ENCODE data around the gene NABP2.

NABP2 gene

GRCh38 chr12:56252649-56253048 is 28.5 kb downstream of the NABP2 start:
- H3K9me3 ChIP-seq (replicated peaks; ENCODE audit: low read length), result no peaks in the 10 kb centered on the region
- H3K4me1 ChIP-seq (ENCODE audit: control insufficient read depth, insufficient read depth, low read length), result peaks cover 20% of the 10 kb centered on the region
- no peaks in the 10 kb centered on the region for H3K27me3 ChIP-seq (ENCODE audit: control insufficient read depth, insufficient read depth, low read length)
- peaks cover 86% of the 10 kb centered on the region for H3K36me3 ChIP-seq (ENCODE audit: insufficient read depth, low read length)
- H3K4me3 ChIP-seq (ENCODE audit: low read length), result no peak overlapping the region
- H3K4me2 ChIP-seq (ENCODE audit: low read length), result no peak overlapping the region
- H3K9ac ChIP-seq (ENCODE audit: low read depth, low read length), result no peak overlapping the region

DNA sequence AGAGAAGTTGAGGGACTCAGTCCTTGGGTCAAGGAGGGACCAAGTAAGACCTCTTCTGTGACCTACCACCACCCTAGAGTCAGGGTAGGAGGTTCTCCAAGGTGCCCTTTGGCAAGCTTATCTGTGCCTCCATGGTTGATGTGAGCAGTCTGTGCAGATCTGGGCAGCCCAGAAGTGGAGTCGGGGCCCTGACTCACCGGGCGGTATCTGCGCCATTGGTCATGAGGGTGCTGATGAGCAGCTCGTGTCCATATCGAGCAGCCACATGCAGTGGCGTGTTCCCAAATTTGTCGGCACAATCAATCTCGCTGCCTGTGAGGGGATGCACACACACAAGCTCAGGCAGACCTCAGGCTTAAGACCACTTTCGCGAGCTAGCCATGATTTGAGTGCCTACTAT is 28.9 kb downstream of the NABP2 start:
- peaks cover 82% of the 10 kb centered on the region for H3K36me3 ChIP-seq (ENCODE audit: insufficient read depth, low read length)
- no peak overlapping the region for H3K9ac ChIP-seq (ENCODE audit: low read depth, low read length)
- H3K4me3 ChIP-seq (ENCODE audit: low read length), result no peak overlapping the region
- no peak overlapping the region for H3K4me2 ChIP-seq (ENCODE audit: low read length)
- H3K4me1 ChIP-seq (ENCODE audit: control insufficient read depth, insufficient read depth, low read length), result peaks cover 20% of the 10 kb centered on the region
- H3K27me3 ChIP-seq (ENCODE audit: control insufficient read depth, insufficient read depth, low read length), result no peaks in the 10 kb centered on the region
- no peaks in the 10 kb centered on the region for H3K9me3 ChIP-seq (replicated peaks; ENCODE audit: low read length)

- Histone ChIP-seq H3K9ac (ENCODE audit: low read depth, low read length) (peak overlapping the region; percentile 92), H3K4me1 (ENCODE audit: control insufficient read depth, insufficient read depth, low read length) (peaks cover 29% of the 10 kb centered on the region), H3K9me3 (replicated peaks; ENCODE audit: low read length) (no peaks in the 10 kb centered on the region), H3K4me2 (ENCODE audit: low read length) (peak overlapping the region; percentile 95), H3K36me3 (ENCODE audit: insufficient read depth, low read length) (peaks cover 60% of the 10 kb centered on the region), H3K27me3 (ENCODE audit: control insufficient read depth, insufficient read depth, low read length) (no peaks in the 10 kb centered on the region), H3K4me3 (ENCODE audit: low read length) (no peak overlapping the region)
Observed at GRCh38 chr12:56255671-56256070, 31.5 kb downstream of the NABP2 start.

- Histone ChIP-seq H3K4me1 (ENCODE audit: control insufficient read depth, insufficient read depth, low read length) (peaks cover 37% of the 10 kb centered on the region), H3K9me3 (replicated peaks; ENCODE audit: low read length) (no peaks in the 10 kb centered on the region), H3K4me3 (ENCODE audit: low read length) (peak overlapping the region; percentile 98), H3K9ac (ENCODE audit: low read depth, low read length) (peak overlapping the region; percentile 92), H3K27me3 (ENCODE audit: control insufficient read depth, insufficient read depth, low read length) (no peaks in the 10 kb centered on the region), H3K36me3 (ENCODE audit: insufficient read depth, low read length) (peaks cover 60% of the 10 kb centered on the region), H3K4me2 (ENCODE audit: low read length) (peak overlapping the region; percentile 95)
Observed at GRCh38 chr12:56256326-56256960, 32.3 kb downstream of the NABP2 start.

DNA sequence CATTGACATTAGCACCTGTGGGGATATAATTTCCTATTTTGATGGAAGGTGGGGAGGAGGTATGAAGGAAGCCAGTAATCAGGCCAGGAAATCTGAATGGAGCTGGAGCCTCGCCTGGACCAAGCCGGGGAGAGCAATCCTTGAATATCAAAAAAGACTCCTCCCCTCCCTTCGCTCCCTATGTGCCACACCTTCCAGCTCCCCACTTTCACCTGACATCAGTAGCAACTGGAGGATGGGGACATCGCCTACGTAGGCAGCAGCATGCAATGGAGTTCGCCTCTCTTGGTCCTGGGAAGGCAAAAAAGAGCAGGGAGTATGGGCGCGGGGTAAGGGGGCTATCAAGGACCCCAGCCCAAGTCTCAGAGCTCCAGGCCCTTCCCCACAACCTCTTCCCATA is 32.9 kb downstream of the NABP2 start:
- Histone ChIP-seq H3K4me3 (ENCODE audit: low read length) (peak overlapping the region; percentile 98), H3K9ac (ENCODE audit: low read depth, low read length) (peak overlapping the region; percentile 92), H3K27me3 (ENCODE audit: control insufficient read depth, insufficient read depth, low read length) (no peaks in the 10 kb centered on the region), H3K9me3 (replicated peaks; ENCODE audit: low read length) (no peaks in the 10 kb centered on the region), H3K36me3 (ENCODE audit: insufficient read depth, low read length) (peaks cover 53% of the 10 kb centered on the region), H3K4me1 (ENCODE audit: control insufficient read depth, insufficient read depth, low read length) (peaks cover 43% of the 10 kb centered on the region), H3K4me2 (ENCODE audit: low read length) (peak overlapping the region; percentile 95)

- Histone ChIP-seq H3K4me2 (ENCODE audit: low read length) (peak overlapping the region; percentile 95), H3K27me3 (ENCODE audit: control insufficient read depth, insufficient read depth, low read length) (no peaks in the 10 kb centered on the region), H3K9ac (ENCODE audit: low read depth, low read length) (peak overlapping the region; percentile 92), H3K4me3 (ENCODE audit: low read length) (peak overlapping the region; percentile 98), H3K4me1 (ENCODE audit: control insufficient read depth, insufficient read depth, low read length) (peaks cover 46% of the 10 kb centered on the region), H3K36me3 (ENCODE audit: insufficient read depth, low read length) (peaks cover 48% of the 10 kb centered on the region), H3K9me3 (replicated peaks; ENCODE audit: low read length) (no peaks in the 10 kb centered on the region)
Observed at GRCh38 chr12:56257491-56258067, 33.4 kb downstream of the NABP2 start.

DNA sequence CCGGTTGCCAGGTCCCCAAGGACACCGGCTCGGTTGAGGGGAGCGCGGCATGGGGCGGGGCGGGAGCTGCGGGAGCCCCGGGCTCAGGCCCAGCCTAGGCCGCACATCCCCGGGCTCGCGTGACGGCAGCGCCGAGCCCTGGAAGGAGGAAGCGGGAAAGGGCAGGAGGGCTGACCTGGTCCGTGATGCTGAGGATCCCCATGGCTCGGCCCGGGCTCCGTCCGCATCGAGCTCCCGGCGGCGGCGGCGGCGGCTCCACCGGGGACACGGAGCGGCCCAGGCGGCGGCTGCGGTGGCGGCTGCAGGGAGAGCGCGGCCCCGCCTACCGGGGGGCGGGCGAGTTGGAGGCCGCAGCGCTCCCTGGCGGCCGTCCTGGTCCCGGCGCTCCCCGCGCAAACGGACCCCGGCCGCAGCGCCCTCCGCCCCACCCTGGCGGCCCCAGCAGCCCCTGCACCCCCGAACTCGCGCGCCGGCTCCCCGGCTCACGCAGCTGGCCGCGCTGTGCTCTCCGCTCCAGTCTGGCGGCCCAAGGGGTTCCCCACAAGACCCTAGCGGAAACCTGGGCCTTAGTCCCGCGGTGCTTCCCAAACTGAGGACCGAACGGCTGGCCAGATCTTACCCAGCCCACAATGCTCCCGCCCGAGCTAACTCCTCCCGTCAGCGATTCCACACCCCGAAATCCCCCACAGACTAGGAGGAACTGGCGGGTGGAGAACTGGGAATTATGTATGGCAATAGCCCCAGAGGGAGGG is 34.1 kb downstream of the NABP2 start, which contains the start of gene ANKRD52:
Gene ANKRD52 (minus strand): TSS at position 317 of the 752 bp plus-strand sequence. CDS start 115 bp downstream, at position 202.
- Histone ChIP-seq H3K36me3 (ENCODE audit: insufficient read depth, low read length) (peaks cover 42% of the 10 kb centered on the region), H3K4me2 (ENCODE audit: low read length) (peak within 1 kb of the TSS; percentile 95), H3K27me3 (ENCODE audit: control insufficient read depth, insufficient read depth, low read length) (no peaks in the 10 kb centered on the region), H3K9ac (ENCODE audit: low read depth, low read length) (peak within 1 kb of the TSS; percentile 92), H3K9me3 (replicated peaks; ENCODE audit: low read length) (no peaks in the 10 kb centered on the region), H3K4me3 (ENCODE audit: low read length) (peak within 1 kb of the TSS; percentile 98), H3K4me1 (ENCODE audit: control insufficient read depth, insufficient read depth, low read length) (peaks cover 46% of the 10 kb centered on the region)

DNA sequence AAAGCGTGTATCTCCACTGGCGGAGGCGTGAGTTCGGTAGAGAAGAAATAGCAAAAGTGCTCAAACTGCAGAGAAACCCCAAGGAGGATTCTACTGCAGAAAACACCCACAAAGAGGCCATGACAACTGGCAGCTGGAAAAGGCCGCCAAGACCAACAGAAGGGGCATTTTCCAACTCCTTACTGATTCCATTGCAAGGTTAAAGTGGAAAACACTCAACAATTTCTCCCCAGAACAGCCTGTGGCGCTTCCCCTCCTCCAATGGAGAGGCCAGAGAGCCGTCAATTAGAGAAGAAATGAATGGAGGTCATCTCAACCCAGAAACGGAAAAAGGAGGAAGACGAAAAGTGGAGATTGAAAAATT is 34.7 kb downstream of the NABP2 start:
- peak overlapping the region; percentile 95 for H3K4me2 ChIP-seq (ENCODE audit: low read length)
- H3K9ac ChIP-seq (ENCODE audit: low read depth, low read length), result peak overlapping the region; percentile 92
- H3K4me1 ChIP-seq (ENCODE audit: control insufficient read depth, insufficient read depth, low read length), result peaks cover 46% of the 10 kb centered on the region
- peaks cover 36% of the 10 kb centered on the region for H3K36me3 ChIP-seq (ENCODE audit: insufficient read depth, low read length)
- H3K27me3 ChIP-seq (ENCODE audit: control insufficient read depth, insufficient read depth, low read length), result no peaks in the 10 kb centered on the region
- H3K9me3 ChIP-seq (replicated peaks; ENCODE audit: low read length), result no peaks in the 10 kb centered on the region
- H3K4me3 ChIP-seq (ENCODE audit: low read length), result peak overlapping the region; percentile 98

- H3K9me3 ChIP-seq (replicated peaks; ENCODE audit: low read length), result no peaks in the 10 kb centered on the region
- no peaks in the 10 kb centered on the region for H3K27me3 ChIP-seq (ENCODE audit: control insufficient read depth, insufficient read depth, low read length)
- H3K4me2 ChIP-seq (ENCODE audit: low read length), result no peak overlapping the region
- no peak overlapping the region for H3K9ac ChIP-seq (ENCODE audit: low read depth, low read length)
- H3K36me3 ChIP-seq (ENCODE audit: insufficient read depth, low read length), result peaks cover 20% of the 10 kb centered on the region
- peaks cover 46% of the 10 kb centered on the region for H3K4me1 ChIP-seq (ENCODE audit: control insufficient read depth, insufficient read depth, low read length)
- H3K4me3 ChIP-seq (ENCODE audit: low read length), result no peak overlapping the region
Observed at GRCh38 chr12:56260380-56260779, 36.2 kb downstream of the NABP2 start.

- Histone ChIP-seq H3K9me3 (replicated peaks; ENCODE audit: low read length) (no peaks in the 10 kb centered on the region), H3K4me3 (ENCODE audit: low read length) (no peak overlapping the region), H3K4me1 (ENCODE audit: control insufficient read depth, insufficient read depth, low read length) (peaks cover 42% of the 10 kb centered on the region), H3K36me3 (ENCODE audit: insufficient read depth, low read length) (peaks cover 15% of the 10 kb centered on the region), H3K4me2 (ENCODE audit: low read length) (no peak overlapping the region), H3K9ac (ENCODE audit: low read depth, low read length) (peak overlapping the region; percentile 32), H3K27me3 (ENCODE audit: control insufficient read depth, insufficient read depth, low read length) (no peaks in the 10 kb centered on the region)
Observed at GRCh38 chr12:56260921-56261320, 36.8 kb downstream of the NABP2 start.

GRCh38 chr12:56261503-56262232 is 37.5 kb downstream of the NABP2 start:
- Histone ChIP-seq H3K9ac (ENCODE audit: low read depth, low read length) (peak overlapping the region; percentile 32), H3K9me3 (replicated peaks; ENCODE audit: low read length) (no peaks in the 10 kb centered on the region), H3K27me3 (ENCODE audit: control insufficient read depth, insufficient read depth, low read length) (no peaks in the 10 kb centered on the region), H3K4me2 (ENCODE audit: low read length) (peak overlapping the region; percentile 44), H3K4me1 (ENCODE audit: control insufficient read depth, insufficient read depth, low read length) (peaks cover 34% of the 10 kb centered on the region), H3K4me3 (ENCODE audit: low read length) (no peak overlapping the region), H3K36me3 (ENCODE audit: insufficient read depth, low read length) (peaks cover 9% of the 10 kb centered on the region)

All from skeletal muscle satellite cell (primary cell).